Calu3 (cell line): Measurements from ENCODE around the gene TMC1. TPM values are rescaled to one million over a fixed set of nuclear protein-coding genes. Genes with fewer than 3 reads are reported as not detected.

Experiments used
- BruUV-seq: library from RNA; stranded (reverse); fragments of 400-500 nt; replicated peaks from 2 replicates; lab custom pipeline; 2021; lab: Mats Ljungman, UMichigan
- CTCF ChIA-PET: fragments of 300-600 bp; sonication (Branson Sonifier 250); formaldehyde crosslinking; loops from one replicate; lab custom pipeline; 2022; ENCODE audit warnings: antibody characterized with exemption; lab: Charles Lee
- DNase-seq: peaks from one replicate; pipeline ENCODE4 v3.0.0; 2022
- H3K27ac Mint-ChIP-seq: one replicate; pipeline ENCODE4 v1.8.0; 2022; ENCODE audit warnings: mixed read lengths; ENCODE audit not compliant: unreplicated experiment
- H3K27me3 Mint-ChIP-seq: one replicate; pipeline ENCODE4 v1.8.0; 2022; ENCODE audit warnings: mixed read lengths; ENCODE audit not compliant: unreplicated experiment
- H3K36me3 Mint-ChIP-seq: one replicate; pipeline ENCODE4 v1.8.0; 2022; ENCODE audit warnings: mild to moderate bottlenecking, moderate library complexity, mixed read lengths; ENCODE audit not compliant: insufficient read depth, unreplicated experiment
- H3K4me1 Mint-ChIP-seq: one replicate; pipeline ENCODE4 v1.8.0; 2022; ENCODE audit warnings: mild to moderate bottlenecking, low read depth, mixed read lengths; ENCODE audit not compliant: unreplicated experiment
- H3K4me3 Mint-ChIP-seq: one replicate; pipeline ENCODE4 v1.8.0; 2022; ENCODE audit warnings: mild to moderate bottlenecking, low read depth, moderate library complexity, mixed read lengths; ENCODE audit not compliant: unreplicated experiment
- H3K9me3 Mint-ChIP-seq: one replicate; pipeline ENCODE4 v1.8.0; 2022; ENCODE audit warnings: low read depth, mixed read lengths; ENCODE audit not compliant: unreplicated experiment
- CTCF ChIP-seq: fragments of 200-600 bp; IDR thresholded peaks from one replicate; pipeline ENCODE4 v1.8.0; 2022; ENCODE audit warnings: antibody characterized with exemption; ENCODE audit not compliant: unreplicated experiment
- intact Hi-C: fragments of 100-400 bp; cut with micrococcal nuclease; formaldehyde crosslinking; loops from one replicate; pipeline ENCODE4 v1.10.0; 2022; ENCODE audit not compliant: unreplicated experiment
- total RNA-seq: library from RNA; stranded (reverse); gene quantifications from 2 replicates; pipeline ENCODE4 v1.2.3, GENCODE V29; 2022

The TMC1 gene
- total RNA-seq, 1 experiment from 2014 or later = not detected

GRCh38 chr9:72588336-72588735 is 66.9 kb downstream of the TMC1 start:
- no peak for TF ChIP-seq CTCF
- Mint-ChIP-seq H3K27me3 (no peaks in the 10 kb centered on the region), H3K9me3 (no peaks in the 10 kb centered on the region), H3K4me1 (peaks cover 34% of the 10 kb centered on the region), H3K27ac (no peak overlapping the region), H3K36me3 (no peaks in the 10 kb centered on the region), H3K4me3 (no peak overlapping the region)
- intact Hi-C loops = loop anchor here (10.0 kb wide), 2 partner anchors 114 to 144 kb away; no protein-coding TSS in a partner anchor
- CTCF ChIA-PET = no interaction called here
- no TSS peak for BruUV-seq
- no peak for DNase-seq

GRCh38 chr9:72589667-72590521 is 68.5 kb downstream of the TMC1 start:
- intact Hi-C loops = loop anchor here (5.0 to 10.0 kb wide), 5 partner anchors 115 to 232 kb away; no protein-coding TSS in a partner anchor
- TF ChIP-seq CTCF = no peak
- H3K4me3 Mint-ChIP-seq = no peak overlapping the region
- no peaks in the 10 kb centered on the region for H3K36me3 Mint-ChIP-seq
- peak overlapping the region; percentile 46 for H3K27ac Mint-ChIP-seq
- H3K27me3 Mint-ChIP-seq = no peaks in the 10 kb centered on the region
- DNase-seq = no peak
- CTCF ChIA-PET = interaction anchor here (0.6 to 1.9 kb wide), 5 partner anchors 12 to 297 kb away, joined by 3 to 8 read pairs (median 3); no protein-coding TSS in a partner anchor
- no TSS peak for BruUV-seq
- H3K9me3 Mint-ChIP-seq = no peaks in the 10 kb centered on the region
- peaks cover 30% of the 10 kb centered on the region for H3K4me1 Mint-ChIP-seq

- TF ChIP-seq CTCF = no peak
- no peak overlapping the region for H3K4me3 Mint-ChIP-seq
- H3K9me3 Mint-ChIP-seq = no peaks in the 10 kb centered on the region
- no TSS peak for BruUV-seq
- no peak overlapping the region for H3K27ac Mint-ChIP-seq
- DNase-seq = no peak
- H3K27me3 Mint-ChIP-seq = no peaks in the 10 kb centered on the region
- CTCF ChIA-PET = interaction anchor here (0.6 to 1.8 kb wide), 3 partner anchors 207 to 806 kb away, joined by 3 to 4 read pairs (median 4); no protein-coding TSS in a partner anchor
- intact Hi-C loops = loop anchor here (5.0 kb wide), 3 partner anchors 161 to 231 kb away; no protein-coding TSS in a partner anchor
- H3K36me3 Mint-ChIP-seq = no peaks in the 10 kb centered on the region
- peaks cover 30% of the 10 kb centered on the region for H3K4me1 Mint-ChIP-seq
These were observed 69.4 kb downstream of the TMC1 start for GRCh38 chr9:72590824-72591223.

GRCh38 chr9:72592502-72593403 is 71.3 kb downstream of the TMC1 start:
- Mint-ChIP-seq H3K27me3 (no peaks in the 10 kb centered on the region), H3K4me3 (no peak overlapping the region), H3K36me3 (no peaks in the 10 kb centered on the region), H3K9me3 (no peaks in the 10 kb centered on the region), H3K27ac (no peak overlapping the region), H3K4me1 (peaks cover 30% of the 10 kb centered on the region)
- CTCF ChIA-PET = no interaction called here
- peak; percentile 43 for TF ChIP-seq CTCF
- DNase-seq = peak; percentile 7
- BruUV-seq = no TSS peak
- intact Hi-C loops = loop anchor here (2.0 to 5.0 kb wide), 4 partner anchors 160 to 300 kb away; no protein-coding TSS in a partner anchor
